ENCODE results near the gene SIX5.

GRCh38 chr19:45789035-45789786 is 20.2 kb upstream of the SIX5 start:
- TF ChIP-seq EZH2 (IDR thresholded peaks at IDR 0.05; ENCODE audit: low read length, unreplicated experiment): no peak
- TF ChIP-seq, protein P1, sequence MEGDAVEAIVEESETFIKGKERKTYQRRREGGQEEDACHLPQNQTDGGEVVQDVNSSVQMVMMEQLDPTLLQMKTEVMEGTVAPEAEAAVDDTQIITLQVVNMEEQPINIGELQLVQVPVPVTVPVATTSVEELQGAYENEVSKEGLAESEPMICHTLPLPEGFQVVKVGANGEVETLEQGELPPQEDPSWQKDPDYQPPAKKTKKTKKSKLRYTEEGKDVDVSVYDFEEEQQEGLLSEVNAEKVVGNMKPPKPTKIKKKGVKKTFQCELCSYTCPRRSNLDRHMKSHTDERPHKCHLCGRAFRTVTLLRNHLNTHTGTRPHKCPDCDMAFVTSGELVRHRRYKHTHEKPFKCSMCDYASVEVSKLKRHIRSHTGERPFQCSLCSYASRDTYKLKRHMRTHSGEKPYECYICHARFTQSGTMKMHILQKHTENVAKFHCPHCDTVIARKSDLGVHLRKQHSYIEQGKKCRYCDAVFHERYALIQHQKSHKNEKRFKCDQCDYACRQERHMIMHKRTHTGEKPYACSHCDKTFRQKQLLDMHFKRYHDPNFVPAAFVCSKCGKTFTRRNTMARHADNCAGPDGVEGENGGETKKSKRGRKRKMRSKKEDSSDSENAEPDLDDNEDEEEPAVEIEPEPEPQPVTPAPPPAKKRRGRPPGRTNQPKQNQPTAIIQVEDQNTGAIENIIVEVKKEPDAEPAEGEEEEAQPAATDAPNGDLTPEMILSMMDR (conservative IDR thresholded peaks at IDR 0.05; ENCODE audit: low read depth, low read length): no peak
- TF ChIP-seq EZH2phosphoT487 (IDR thresholded peaks at IDR 0.05; ENCODE audit: borderline replicate concordance, low read length): no peak
